ENCODE results near the gene SEZ6. TPM values are rescaled to one million over a fixed set of nuclear protein-coding genes. Genes with fewer than 3 reads are reported as not detected.

Gene SEZ6
- total RNA-seq, 1 experiment from 2014 or later = not detected

DNA sequence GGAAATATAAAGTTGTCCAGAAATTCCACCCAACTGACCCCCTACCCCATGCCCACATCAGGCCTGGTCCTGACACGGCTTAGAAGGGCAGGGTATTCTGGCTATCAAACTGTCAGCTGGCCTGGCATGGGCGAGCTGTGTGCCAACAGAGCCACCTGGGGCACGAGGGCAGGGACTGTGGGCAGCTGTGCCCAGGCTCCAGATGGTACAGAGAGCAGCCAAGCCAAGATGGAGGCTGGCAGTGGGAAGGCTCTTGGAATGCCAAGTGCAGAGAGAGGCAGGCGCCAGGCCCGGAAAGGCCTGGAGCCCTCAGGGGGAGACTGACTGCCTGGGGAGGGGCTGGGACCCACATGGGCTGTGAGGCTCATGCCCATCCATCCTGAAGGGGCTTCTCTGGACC lies 30.2 kb downstream of the SEZ6 start:
- intact Hi-C loops (cut with micrococcal nuclease; ENCODE audit: unreplicated experiment) = no loop called here
- DNase-seq = no peak
- CTCF ChIA-PET = no interaction called here
- Histone ChIP-seq H2AFZ (no peak overlapping the region), H3K9me3 (ENCODE audit: insufficient read depth, low read depth) (no peaks in the 10 kb centered on the region), H3K4me3 (no peak overlapping the region), H4K20me1 (ENCODE audit: insufficient read depth) (no peaks in the 10 kb centered on the region), H3K9me2 (ENCODE audit: insufficient read depth) (no peaks in the 10 kb centered on the region), H3K27me3 (ENCODE audit: insufficient read depth, low read depth) (peaks cover 43% of the 10 kb centered on the region), H3K4me1 (replicated peaks; ENCODE audit: insufficient read depth) (no peaks in the 10 kb centered on the region), H3K27ac (no peak overlapping the region), H3K36me3 (ENCODE audit: low read depth) (no peaks in the 10 kb centered on the region), H3F3A (ENCODE audit: insufficient read depth, low read depth) (no peaks in the 10 kb centered on the region), H3K4me2 (no peak overlapping the region), H3K79me2 (ENCODE audit: low read depth) (no peaks in the 10 kb centered on the region)
- no TSS peak for BruUV-seq (replicated peaks)
- POLR2A ChIA-PET (ENCODE audit: unreplicated experiment) = no interaction called here
- TF ChIP-seq, protein P1, sequence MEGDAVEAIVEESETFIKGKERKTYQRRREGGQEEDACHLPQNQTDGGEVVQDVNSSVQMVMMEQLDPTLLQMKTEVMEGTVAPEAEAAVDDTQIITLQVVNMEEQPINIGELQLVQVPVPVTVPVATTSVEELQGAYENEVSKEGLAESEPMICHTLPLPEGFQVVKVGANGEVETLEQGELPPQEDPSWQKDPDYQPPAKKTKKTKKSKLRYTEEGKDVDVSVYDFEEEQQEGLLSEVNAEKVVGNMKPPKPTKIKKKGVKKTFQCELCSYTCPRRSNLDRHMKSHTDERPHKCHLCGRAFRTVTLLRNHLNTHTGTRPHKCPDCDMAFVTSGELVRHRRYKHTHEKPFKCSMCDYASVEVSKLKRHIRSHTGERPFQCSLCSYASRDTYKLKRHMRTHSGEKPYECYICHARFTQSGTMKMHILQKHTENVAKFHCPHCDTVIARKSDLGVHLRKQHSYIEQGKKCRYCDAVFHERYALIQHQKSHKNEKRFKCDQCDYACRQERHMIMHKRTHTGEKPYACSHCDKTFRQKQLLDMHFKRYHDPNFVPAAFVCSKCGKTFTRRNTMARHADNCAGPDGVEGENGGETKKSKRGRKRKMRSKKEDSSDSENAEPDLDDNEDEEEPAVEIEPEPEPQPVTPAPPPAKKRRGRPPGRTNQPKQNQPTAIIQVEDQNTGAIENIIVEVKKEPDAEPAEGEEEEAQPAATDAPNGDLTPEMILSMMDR (conservative IDR thresholded peaks at IDR 0.05) = no peak
- no peak for TF ChIP-seq EZH2 (IDR thresholded peaks at IDR 0.05; ENCODE audit: low read depth)

DNA sequence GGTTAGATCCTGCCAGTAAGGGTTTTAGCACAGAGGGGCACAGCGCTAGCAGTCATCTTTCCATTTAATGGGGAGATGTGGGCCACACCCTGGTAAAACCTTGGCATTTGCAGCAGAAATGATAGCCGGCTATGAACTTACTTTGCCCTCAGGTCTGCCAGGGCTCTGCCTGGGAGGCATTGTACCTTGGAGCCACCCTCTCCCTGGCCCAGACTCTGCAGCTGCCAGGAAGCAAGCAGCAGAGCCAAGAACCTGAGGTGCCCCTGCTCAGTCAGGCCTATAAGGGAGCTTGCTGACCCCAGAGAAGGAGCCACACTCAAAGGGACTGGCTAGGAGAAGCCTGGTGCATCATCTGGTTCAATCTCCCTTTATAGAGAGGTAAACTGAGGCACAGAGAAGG lies 30.8 kb downstream of the SEZ6 start:
- Histone ChIP-seq H4K20me1 (ENCODE audit: insufficient read depth) (no peaks in the 10 kb centered on the region), H3K9me3 (ENCODE audit: insufficient read depth, low read depth) (no peaks in the 10 kb centered on the region), H3K27ac (no peak overlapping the region), H3K4me1 (replicated peaks; ENCODE audit: insufficient read depth) (no peaks in the 10 kb centered on the region), H3F3A (ENCODE audit: insufficient read depth, low read depth) (no peaks in the 10 kb centered on the region), H3K36me3 (ENCODE audit: low read depth) (no peaks in the 10 kb centered on the region), H3K4me3 (no peak overlapping the region), H2AFZ (no peak overlapping the region), H3K4me2 (no peak overlapping the region), H3K27me3 (ENCODE audit: insufficient read depth, low read depth) (peaks cover 43% of the 10 kb centered on the region), H3K79me2 (ENCODE audit: low read depth) (no peaks in the 10 kb centered on the region), H3K9me2 (ENCODE audit: insufficient read depth) (no peaks in the 10 kb centered on the region)
- DNase-seq = no peak
- ChIA-PET CTCF (no interaction called here), POLR2A (ENCODE audit: unreplicated experiment) (no interaction called here)
- intact Hi-C loops (cut with micrococcal nuclease; ENCODE audit: unreplicated experiment) = no loop called here
- no peak for TF ChIP-seq EZH2 (IDR thresholded peaks at IDR 0.05; ENCODE audit: low read depth)
- TF ChIP-seq, protein P1 (conservative IDR thresholded peaks at IDR 0.05) = no peak
- BruUV-seq (replicated peaks) = no TSS peak

DNA sequence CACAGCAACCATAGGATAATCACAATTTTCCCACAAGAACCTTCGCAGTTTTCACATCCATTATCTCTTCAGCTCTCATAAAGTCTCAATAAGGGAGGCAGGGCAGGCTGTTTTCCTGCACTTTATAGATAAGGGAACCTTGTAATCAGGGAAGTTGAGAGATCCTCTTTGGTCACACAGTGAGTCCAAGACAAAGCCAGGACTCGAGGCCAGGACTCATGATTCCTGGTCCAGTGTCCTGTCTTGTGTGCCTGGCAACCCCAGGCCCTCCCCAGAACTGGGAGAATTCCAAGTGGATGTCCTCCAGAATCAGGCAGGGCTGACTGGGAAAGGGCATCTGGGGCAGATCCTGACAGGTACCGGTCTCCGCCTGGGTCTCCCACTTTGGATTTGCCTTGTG lies 31.4 kb downstream of the SEZ6 start:
- intact Hi-C loops (cut with micrococcal nuclease; ENCODE audit: unreplicated experiment) = no loop called here
- peaks cover 40% of the 10 kb centered on the region for H3K27me3 ChIP-seq (ENCODE audit: insufficient read depth, low read depth)
- no peaks in the 10 kb centered on the region for H3K9me2 ChIP-seq (ENCODE audit: insufficient read depth)
- no peak overlapping the region for H3K27ac ChIP-seq
- TF ChIP-seq, protein P1 (conservative IDR thresholded peaks at IDR 0.05) = no peak
- no peak for TF ChIP-seq EZH2 (IDR thresholded peaks at IDR 0.05; ENCODE audit: low read depth)
- POLR2A ChIA-PET (ENCODE audit: unreplicated experiment) = no interaction called here
- no peaks in the 10 kb centered on the region for H3K9me3 ChIP-seq (ENCODE audit: insufficient read depth, low read depth)
- no peak for DNase-seq
- no peaks in the 10 kb centered on the region for H3F3A ChIP-seq (ENCODE audit: insufficient read depth, low read depth)
- H2AFZ ChIP-seq = no peak overlapping the region
- H4K20me1 ChIP-seq (ENCODE audit: insufficient read depth) = no peaks in the 10 kb centered on the region
- no peak overlapping the region for H3K4me2 ChIP-seq
- H3K36me3 ChIP-seq (ENCODE audit: low read depth) = no peaks in the 10 kb centered on the region
- CTCF ChIA-PET = no interaction called here
- no peaks in the 10 kb centered on the region for H3K79me2 ChIP-seq (ENCODE audit: low read depth)
- H3K4me3 ChIP-seq = no peak overlapping the region
- BruUV-seq (replicated peaks) = no TSS peak
- no peaks in the 10 kb centered on the region for H3K4me1 ChIP-seq (replicated peaks; ENCODE audit: insufficient read depth)

Measured in PC-9 (cell line).